Ramos (cell line): Measurements from ENCODE around the gene ADAMTS5.

Experiments
- in situ Hi-C: fragments of 300-500 bp; cut with MboI; formaldehyde crosslinking; loops from one replicate; pipeline ENCODE4 v1.14.3; 2022; ENCODE audit warnings: low sequenced_read_pairs; ENCODE audit not compliant: unreplicated experiment

The ADAMTS5 gene

GRCh38 chr21:26892151-26892550 is 74.7 kb downstream of the ADAMTS5 start:
- in situ Hi-C loops = no loop called here

- in situ Hi-C loops = no loop called here
Measured at GRCh38 chr21:26888931-26889330, 78.0 kb downstream of the ADAMTS5 start.

GRCh38 chr21:26888256-26888655 is 78.6 kb downstream of the ADAMTS5 start:
- in situ Hi-C loops = no loop called here

GRCh38 chr21:26887251-26887650 is 79.6 kb downstream of the ADAMTS5 start:
- in situ Hi-C loops = no loop called here

GRCh38 chr21:26884436-26884835 is 82.5 kb downstream of the ADAMTS5 start:
- in situ Hi-C loops = no loop called here

GRCh38 chr21:26883768-26884167 is 83.1 kb downstream of the ADAMTS5 start:
- in situ Hi-C loops = no loop called here

- in situ Hi-C loops = no loop called here
Measured at GRCh38 chr21:26881504-26882228, 85.2 kb downstream of the ADAMTS5 start.

GRCh38 chr21:26877018-26877417 is 89.9 kb downstream of the ADAMTS5 start:
- in situ Hi-C loops = no loop called here

- in situ Hi-C loops = no loop called here
Measured at GRCh38 chr21:26874347-26874746, 92.5 kb downstream of the ADAMTS5 start.
